Occipital lobe (tissue), 2 donors: Measurements from ENCODE around the gene PLEKHH1. TPM values are rescaled to one million over a fixed set of nuclear protein-coding genes. Genes with fewer than 3 reads are reported as not detected.
"Not testable (repeated sequence)": the region's sequence is repeated elsewhere in the genome, so short reads cannot be mapped to it uniquely, and the experiment has no call there.

Experiments
- DNase-seq: peaks from one replicate; lab custom pipeline; 2025; lab: John Stamatoyannopoulos, UW
- total RNA-seq: library from RNA; depleted of rRNA; stranded (reverse); fragments of >200 nt; gene quantifications from one replicate; pipeline ENCODE4 v1.2.3, GENCODE V29; 2014

PLEKHH1 gene
- total RNA-seq, 1 donor from 2014 or later = 5.5 TPM

GRCh38 chr14:67529947-67530935 lies 2.8 kb upstream of the PLEKHH1 start:
- no peak for DNase-seq

GRCh38 chr14:67532606-67532997 lies 488 bp upstream of the PLEKHH1 start:
- DNase-seq = no peak

DNA sequence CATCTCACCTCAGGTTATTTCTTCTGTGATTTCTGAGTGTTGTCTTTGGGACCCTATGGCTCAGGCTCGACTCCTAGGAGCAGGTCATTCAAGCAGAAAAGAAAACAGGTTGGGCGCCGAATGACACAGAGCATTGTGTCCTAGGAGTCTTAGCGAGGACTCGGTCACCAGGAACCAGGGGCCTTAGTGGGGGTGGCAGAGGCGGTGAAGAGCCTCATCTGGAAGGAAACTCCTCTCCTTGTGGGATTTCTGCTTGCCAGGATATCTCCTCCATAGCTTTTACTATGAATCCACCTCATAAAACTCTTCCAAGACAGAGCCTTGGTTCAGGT lies 630 bp downstream of the PLEKHH1 start:
- DNase-seq = peak; percentile 38

- no peak for DNase-seq
Measured at GRCh38 chr14:67536087-67536486, 3.0 kb downstream of the PLEKHH1 start.

- DNase-seq = no peak
Measured at GRCh38 chr14:67537736-67538135, 4.6 kb downstream of the PLEKHH1 start.

DNA sequence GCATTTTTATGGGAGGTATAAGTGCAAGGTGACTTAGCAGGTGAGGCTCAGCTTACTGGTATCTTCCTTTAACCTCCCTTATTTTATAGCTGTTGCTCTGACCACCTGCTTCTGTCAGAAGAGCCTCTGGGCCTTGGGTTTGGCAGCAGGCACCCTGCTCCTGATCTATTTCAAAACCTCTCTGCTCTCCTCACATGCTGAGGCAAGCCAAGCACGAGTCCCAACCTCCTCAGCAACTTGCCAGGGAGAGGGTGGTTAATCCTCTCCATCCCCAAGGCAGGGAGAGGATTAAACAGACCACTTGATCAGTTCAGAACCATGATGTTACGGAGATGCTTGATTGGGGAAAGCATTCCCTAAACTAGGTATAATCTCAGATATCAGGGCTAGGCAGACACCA lies 5.4 kb downstream of the PLEKHH1 start:
- no peak for DNase-seq

- DNase-seq = peak; percentile 47
Measured at GRCh38 chr14:67539116-67539515, 6.0 kb downstream of the PLEKHH1 start.

DNA sequence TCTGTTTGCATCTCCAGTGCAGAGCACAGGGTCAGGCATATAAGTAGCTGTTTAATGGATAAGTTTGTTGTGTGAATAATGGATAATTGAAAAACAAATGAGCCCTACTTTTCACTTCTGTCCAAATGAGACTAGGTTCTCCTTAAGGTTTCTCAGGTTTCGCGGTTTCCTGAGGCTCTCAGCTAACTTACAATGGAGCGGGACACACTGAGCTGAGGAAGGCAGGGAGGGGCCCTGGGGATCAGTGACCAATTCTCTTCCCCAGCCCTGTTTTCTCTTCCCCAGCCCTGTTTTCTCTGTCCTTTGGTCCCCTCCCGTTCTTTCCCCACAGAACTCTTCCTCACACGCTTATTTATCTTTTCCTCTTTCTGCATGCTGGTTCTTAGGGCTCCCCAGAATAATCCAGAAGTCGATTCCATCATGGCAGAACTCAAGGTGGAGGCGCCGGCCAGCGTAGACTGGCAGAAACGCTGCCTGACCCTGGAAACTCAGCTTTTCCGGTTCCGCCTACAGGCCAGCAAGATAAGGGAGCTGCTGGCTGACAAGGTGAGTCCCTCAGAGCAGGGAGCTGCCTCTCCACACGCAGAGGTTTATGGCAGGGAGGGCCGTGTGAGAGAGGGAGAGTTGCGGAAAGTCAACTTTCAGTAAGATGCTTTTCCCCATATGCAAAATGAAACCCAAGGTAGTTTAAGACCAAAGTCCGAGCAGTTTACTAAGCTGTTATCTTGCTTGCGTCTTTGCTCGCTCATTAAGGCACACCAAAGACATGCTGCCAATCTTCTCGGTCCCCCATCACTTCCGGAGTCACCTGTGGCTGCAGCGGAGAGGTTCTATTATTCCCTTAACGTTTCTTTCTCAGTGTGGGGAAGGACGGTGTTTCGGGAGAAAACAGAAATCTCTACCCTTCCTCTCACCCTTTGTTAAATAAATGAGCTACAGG lies 8.6 kb downstream of the PLEKHH1 start:
- no peak for DNase-seq

DNA sequence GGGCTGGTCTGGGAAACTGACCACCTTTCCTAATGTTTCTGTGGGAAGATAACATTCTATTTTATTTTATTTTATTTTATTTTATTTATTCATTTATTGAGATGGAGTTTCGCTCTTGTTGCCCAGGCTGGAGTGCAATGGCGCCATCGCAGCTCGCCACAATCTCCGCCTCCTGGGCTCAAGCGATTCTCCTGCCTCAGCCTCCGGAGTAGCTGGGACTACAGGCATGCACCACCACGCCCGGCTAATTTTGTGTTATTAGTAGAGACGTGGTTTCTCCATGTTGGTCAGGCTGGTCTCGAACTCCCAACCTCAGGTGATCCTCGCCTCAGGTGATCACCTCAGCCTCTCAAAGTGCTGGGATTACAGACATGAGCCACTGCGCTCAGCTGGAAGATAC lies 9.5 kb downstream of the PLEKHH1 start:
- DNase-seq = not testable (repeated sequence)

- DNase-seq = no peak
Measured at GRCh38 chr14:67544590-67544989, 11.5 kb downstream of the PLEKHH1 start.

DNA sequence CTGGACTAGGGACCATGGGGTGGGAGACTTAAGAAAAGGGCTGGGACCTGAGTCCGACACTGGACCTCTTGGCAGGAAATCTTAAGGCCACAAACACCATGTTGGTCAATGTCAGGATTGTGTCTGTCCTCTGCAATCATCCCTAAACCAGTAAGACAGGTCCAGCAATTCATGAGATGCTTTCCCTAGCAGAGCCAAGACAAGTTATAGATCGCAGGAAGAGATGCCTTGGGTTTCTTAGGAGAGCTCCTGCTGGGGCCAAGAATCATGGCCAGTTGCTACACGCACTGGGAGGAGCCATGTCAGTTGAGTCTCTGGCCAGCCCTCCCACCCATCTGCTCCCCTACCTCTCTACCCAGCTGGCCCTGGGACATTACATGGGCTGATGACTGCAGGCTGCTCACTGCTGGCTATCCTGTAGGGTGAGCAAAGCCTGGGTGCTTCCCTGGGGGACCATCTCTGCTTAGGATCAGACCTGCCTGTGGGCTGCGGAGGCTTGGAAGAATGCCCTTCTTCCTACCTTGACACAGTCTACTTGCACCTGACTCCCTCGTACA lies 14.2 kb downstream of the PLEKHH1 start:
- no peak for DNase-seq

DNA sequence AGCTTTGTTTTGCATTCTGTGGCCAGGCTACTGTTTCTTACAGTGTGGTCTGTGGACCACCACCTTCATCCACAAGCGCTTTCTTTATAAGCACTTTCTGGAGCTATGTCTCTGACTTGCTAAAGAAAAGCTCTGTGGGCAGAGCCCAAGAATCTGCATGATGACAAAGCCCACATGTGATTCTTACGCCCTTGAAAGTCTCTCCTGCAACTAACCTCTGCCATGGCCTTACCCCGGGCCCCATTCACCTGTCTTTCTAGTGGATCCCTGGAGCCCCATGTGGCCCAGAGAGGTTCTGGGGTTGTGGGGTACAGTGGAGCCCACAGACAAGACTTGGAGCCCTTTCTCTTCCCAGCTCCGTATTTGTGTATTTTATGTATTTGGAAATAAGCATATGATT lies 16.6 kb downstream of the PLEKHH1 start:
- DNase-seq = no peak

DNA sequence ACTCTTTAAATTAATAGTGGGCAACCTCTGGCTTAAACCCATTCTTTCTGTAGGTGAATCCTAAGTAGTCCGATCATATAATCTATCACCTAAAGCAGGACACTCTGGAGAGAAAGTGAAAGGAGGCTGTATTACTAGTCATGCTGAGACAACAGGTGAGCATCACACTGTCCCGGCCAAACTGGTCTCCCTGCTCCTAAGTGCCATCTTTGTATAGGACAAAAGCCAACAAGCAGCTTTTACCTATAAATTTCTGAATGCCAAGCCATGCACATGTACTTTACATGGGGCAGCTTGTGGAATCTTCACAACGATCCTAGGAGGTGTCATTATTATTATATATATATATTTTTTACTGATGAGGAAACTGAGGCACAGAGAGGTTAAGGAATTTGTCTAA lies 18.0 kb downstream of the PLEKHH1 start:
- DNase-seq = no peak

DNA sequence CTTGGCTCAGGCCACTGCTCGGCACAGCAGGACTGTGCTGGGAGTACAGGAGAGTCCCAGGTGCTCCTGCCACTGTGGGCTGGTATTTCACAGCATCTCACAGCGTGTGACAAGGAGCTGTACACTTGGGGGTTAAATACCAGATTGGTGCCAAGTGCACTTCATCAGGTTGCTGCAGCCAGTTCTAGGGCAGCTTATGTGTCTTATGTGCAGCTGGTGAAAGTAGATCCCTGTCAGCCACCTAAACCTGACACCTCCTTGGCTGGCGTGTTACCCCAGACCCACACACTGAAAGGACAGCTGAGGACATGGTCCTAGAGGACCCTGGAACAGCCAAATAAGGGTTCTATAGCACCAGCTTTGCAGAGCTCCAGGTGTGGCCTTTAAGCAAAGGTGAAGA lies 18.9 kb downstream of the PLEKHH1 start:
- DNase-seq = no peak

- DNase-seq = no peak
Measured at GRCh38 chr14:67553547-67553946, 20.5 kb downstream of the PLEKHH1 start.

- DNase-seq = no peak
Measured at GRCh38 chr14:67554341-67554740, 21.3 kb downstream of the PLEKHH1 start.

- no peak for DNase-seq
Measured at GRCh38 chr14:67555518-67556090, 22.5 kb downstream of the PLEKHH1 start.

- no peak for DNase-seq
Measured at GRCh38 chr14:67556671-67557070, 23.6 kb downstream of the PLEKHH1 start.

DNA sequence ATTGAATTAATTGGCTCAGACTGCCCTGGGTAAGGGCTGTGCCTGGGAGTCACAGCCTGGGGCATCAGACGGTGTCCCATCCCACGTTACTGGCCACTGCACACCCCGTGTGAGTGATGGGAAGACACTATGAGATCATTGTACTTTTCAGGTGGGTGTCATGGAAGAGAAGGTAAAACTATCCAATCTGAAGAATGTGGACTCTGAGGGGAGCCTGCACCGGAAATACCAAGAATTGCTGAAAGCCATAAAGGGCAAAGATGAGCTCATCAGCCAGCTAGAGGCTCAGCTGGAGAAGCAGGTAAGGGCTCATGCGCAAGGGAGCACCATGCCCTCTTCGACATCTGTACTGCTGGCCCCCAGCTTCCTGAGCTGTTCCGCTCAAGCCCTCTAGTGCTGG lies 24.0 kb downstream of the PLEKHH1 start:
- no peak for DNase-seq

DNA sequence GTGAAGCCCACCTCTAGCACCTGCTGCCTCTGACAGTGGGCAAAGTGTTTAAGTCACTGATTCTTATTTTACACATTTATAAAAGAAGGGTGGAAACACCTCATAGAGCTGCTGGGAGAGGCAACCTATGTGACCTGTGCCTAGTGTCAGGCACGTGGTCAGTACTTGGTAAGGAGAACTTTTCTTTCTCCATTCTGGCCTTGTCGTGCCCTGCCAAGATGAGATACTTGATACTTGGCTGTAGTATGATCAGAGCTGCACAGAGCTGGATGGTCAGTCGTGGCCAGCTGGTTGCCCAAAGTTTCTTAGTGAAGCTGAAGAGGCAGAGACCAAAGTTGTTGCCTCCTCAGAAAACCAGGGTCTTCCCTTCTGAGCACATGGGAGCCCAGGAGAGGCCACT lies 24.6 kb downstream of the PLEKHH1 start:
- no peak for DNase-seq

GRCh38 chr14:67559639-67560038 lies 26.5 kb downstream of the PLEKHH1 start:
- no peak for DNase-seq
